Measurements from ENCODE around the gene MINPP1. TPM values are rescaled to one million over a fixed set of nuclear protein-coding genes. Genes with fewer than 3 reads are reported as not detected.

The MINPP1 gene
- total and polyA plus RNA-seq, 2 of the 13 experiments (the other 11 are each of a cell fraction or from before 2014, with no cell fraction given), result 19.2 to 53.7 TPM

GRCh38 chr10:87538092-87539015, 33.7 kb downstream of the MINPP1 start:
- peaks cover 3 to 31% of the 10 kb centered on the region in 2 experiments for H3K36me3 ChIP-seq (replicated peaks in 1 of 2; ENCODE audit: control insufficient read depth in 1 of 2, insufficient read depth in 2 of 2, low read length in 2 of 2)
- no peaks in the 10 kb centered on the region for H3K4me1 ChIP-seq (ENCODE audit: insufficient read depth, low read length)
- ChIA-PET CTCF (ENCODE audit: low intra/inter-chr PET ratio, low total read pairs) (no interaction called here), POLR2A (interaction anchor here (0.6 kb wide), 1 partner anchor 257 kb away, joined by 3 read pairs; no protein-coding TSS in a partner anchor)
- DNase-seq (ENCODE audit: low spot score), result no peak
- intact Hi-C loops (cut with micrococcal nuclease; ENCODE audit: unreplicated experiment) (loop anchor here (10.0 kb wide), 1 partner anchor 86 kb away; no protein-coding TSS in a partner anchor), in situ Hi-C loops (cut with HindIII; ENCODE audit: extremely low pct_ligation_motif_present, low pct_unique_long_range_greater_than_20kb) (no loop called here)
- no peak overlapping the region for H3K4me3 ChIP-seq (replicated peaks in 1 of 3; ENCODE audit: insufficient read depth in 1 of 3, low read depth in 2 of 3, low read length in 3 of 3)
- H3K27me3 ChIP-seq (ENCODE audit: control insufficient read depth in 1 of 2, insufficient read depth in 2 of 2, low read length in 2 of 2), result no peaks in the 10 kb centered on the region
- no peak for FAIRE-seq
- H3K27ac ChIP-seq (ENCODE audit: extremely low read length, insufficient read depth, low read length), result no peak overlapping the region
- H4K20me1 ChIP-seq (ENCODE audit: insufficient read depth, low read length), result no peaks in the 10 kb centered on the region
- BruUV-seq (replicated peaks), result no TSS peak
- WGBS (ENCODE audit: low lambda C conversion rate), result 95% methylated on average over 7 of the region's 7 CpGs
- no peak overlapping the region for H3K4me2 ChIP-seq (ENCODE audit: low read depth, low read length)
- no peak for TF ChIP-seq ATF1 (CRISPR knock-in tag; IDR thresholded peaks at IDR 0.05)
- no peak for TF ChIP-seq SSRP1 (CRISPR knock-in tag; IDR thresholded peaks at IDR 0.05)
- TF ChIP-seq MED1 (CRISPR knock-in tag; IDR thresholded peaks at IDR 0.05), result no peak
- TF ChIP-seq, protein P1, sequence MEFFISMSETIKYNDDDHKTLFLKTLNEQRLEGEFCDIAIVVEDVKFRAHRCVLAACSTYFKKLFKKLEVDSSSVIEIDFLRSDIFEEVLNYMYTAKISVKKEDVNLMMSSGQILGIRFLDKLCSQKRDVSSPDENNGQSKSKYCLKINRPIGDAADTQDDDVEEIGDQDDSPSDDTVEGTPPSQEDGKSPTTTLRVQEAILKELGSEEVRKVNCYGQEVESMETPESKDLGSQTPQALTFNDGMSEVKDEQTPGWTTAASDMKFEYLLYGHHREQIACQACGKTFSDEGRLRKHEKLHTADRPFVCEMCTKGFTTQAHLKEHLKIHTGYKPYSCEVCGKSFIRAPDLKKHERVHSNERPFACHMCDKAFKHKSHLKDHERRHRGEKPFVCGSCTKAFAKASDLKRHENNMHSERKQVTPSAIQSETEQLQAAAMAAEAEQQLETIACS (CRISPR knock-in tag; IDR thresholded peaks at IDR 0.05), result no peak
- no peak for TF ChIP-seq NBN (conservative IDR thresholded peaks at IDR 0.05)
- TF ChIP-seq, protein P2, sequence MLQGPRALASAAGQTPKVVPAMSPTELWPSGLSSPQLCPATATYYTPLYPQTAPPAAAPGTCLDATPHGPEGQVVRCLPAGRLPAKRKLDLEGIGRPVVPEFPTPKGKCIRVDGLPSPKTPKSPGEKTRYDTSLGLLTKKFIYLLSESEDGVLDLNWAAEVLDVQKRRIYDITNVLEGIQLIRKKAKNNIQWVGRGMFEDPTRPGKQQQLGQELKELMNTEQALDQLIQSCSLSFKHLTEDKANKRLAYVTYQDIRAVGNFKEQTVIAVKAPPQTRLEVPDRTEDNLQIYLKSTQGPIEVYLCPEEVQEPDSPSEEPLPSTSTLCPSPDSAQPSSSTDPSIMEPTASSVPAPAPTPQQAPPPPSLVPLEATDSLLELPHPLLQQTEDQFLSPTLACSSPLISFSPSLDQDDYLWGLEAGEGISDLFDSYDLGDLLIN (CRISPR knock-in tag; IDR thresholded peaks at IDR 0.05; ENCODE audit: borderline replicate concordance), result no peak
- no peak for TF ChIP-seq DNMT3B (CRISPR knock-in tag; conservative IDR thresholded peaks at IDR 0.05)
- no peak for TF ChIP-seq NFE2 (CRISPR knock-in tag; IDR thresholded peaks at IDR 0.05)
- TF ChIP-seq ZNF282 (IDR thresholded peaks at IDR 0.05; ENCODE audit: partially characterized antibody), result no peak
- TF ChIP-seq MIER3 (CRISPR knock-in tag; IDR thresholded peaks at IDR 0.05; ENCODE audit: borderline replicate concordance), result no peak
- no peak for TF ChIP-seq ZSCAN12 (CRISPR knock-in tag; IDR thresholded peaks at IDR 0.05)
- no peak for TF ChIP-seq ZNF563 (CRISPR knock-in tag; IDR thresholded peaks at IDR 0.05)
- no peak for TF ChIP-seq FOXJ3 (CRISPR knock-in tag; IDR thresholded peaks at IDR 0.05; ENCODE audit: borderline replicate concordance)
- H3K9ac ChIP-seq (ENCODE audit: insufficient read depth, low read depth, low read length), result no peak overlapping the region
- ATAC-seq, result no peak
- no peaks in the 10 kb centered on the region for H3K79me2 ChIP-seq (ENCODE audit: insufficient read depth, low read length)
- H3K9me3 ChIP-seq (ENCODE audit: low read length), result peaks cover 7% of the 10 kb centered on the region; the same call in 1 of the 2 replicates
- no peak overlapping the region for H2AFZ ChIP-seq (ENCODE audit: low read length)

Data from HepG2 (cell line).